NCI-H187 treated with DMSO at 0.1 percent for 48 hours (cell line): ENCODE measurements around the gene SMAD9.

Experiments
- DNase-seq: peaks from one replicate; lab custom pipeline; 2025; lab: John Stamatoyannopoulos, UW

SMAD9 gene

GRCh38 chr13:36919833-36920615, at the start of gene SMAD9:
TSS of gene SMAD9 (minus strand) at chr13:36920238. CDS start at chr13:36879689, 40,549 bp downstream.
- DNase-seq, result no peak

DNA sequence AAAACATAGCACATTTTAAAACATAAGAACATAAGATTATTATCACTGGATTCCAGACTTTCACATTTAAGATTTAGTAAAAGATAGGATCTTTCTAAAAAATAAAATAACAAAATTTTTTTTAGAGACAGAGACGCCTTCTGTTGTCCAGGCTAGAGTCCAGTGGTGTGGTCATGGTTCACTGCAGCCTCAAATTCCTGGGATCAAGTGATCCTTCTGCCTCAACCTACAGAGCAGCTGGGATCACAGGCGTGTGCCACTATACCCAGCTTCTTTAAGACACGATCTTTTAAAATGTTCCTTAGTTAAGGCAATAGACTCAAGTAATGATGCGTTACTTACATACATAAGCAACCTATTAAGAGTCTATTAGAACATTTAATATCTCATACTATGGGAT, 46.4 kb upstream of the SMAD9 start:
- DNase-seq, result no peak

- no peak for DNase-seq
Measured at GRCh38 chr13:36965767-36966166, 45.7 kb upstream of the SMAD9 start.

DNA sequence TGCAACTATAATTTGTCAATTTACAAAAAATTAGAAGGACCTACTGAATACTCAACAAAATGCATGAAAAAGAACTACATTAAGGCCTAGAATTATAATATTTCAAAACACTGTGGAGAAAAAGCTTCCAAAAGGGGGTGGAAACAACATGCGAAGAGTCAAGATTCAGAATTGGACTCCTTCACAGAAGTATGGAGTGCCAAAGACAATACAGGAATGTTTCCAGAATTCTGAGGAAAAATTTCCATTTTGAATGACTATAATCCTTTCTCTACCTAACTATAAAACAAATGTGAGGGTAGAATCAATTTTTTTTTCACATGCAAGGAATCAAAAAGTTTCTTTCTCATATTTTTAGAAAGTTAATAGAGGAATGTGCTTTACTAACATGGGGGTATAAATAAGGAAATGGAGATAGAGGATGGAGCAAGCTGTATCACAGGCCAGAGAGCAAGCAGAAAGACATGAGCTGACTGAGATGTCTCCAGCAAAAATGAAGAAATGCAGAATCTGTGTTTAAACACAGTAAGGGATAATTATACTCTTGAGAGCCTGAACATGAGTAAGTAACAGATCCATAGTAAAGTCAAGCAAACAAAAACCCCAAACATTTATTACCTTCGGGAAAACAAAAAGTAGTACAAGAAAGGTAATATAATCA, 39.5 kb upstream of the SMAD9 start:
- DNase-seq, result no peak

GRCh38 chr13:36954542-36954941, 34.5 kb upstream of the SMAD9 start:
- DNase-seq, result no peak

DNA sequence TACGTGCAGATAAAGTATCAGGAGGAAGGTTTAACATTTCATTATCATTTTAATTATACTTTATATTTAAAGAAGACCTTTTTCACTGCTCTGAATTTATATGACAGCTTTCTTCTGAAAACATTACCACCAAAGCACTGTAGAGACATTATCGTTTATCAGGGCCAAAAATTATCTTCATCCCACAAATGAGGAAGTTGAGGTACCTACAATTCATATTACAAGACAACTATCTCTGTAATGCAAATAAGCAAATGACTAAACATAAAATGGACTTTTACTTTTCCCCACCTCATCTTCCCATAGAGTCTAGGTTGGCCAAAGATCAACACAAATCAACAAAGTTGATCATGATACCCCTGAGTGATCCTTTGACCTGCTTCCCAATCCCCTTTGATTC, 30.9 kb upstream of the SMAD9 start:
- DNase-seq, result no peak

DNA sequence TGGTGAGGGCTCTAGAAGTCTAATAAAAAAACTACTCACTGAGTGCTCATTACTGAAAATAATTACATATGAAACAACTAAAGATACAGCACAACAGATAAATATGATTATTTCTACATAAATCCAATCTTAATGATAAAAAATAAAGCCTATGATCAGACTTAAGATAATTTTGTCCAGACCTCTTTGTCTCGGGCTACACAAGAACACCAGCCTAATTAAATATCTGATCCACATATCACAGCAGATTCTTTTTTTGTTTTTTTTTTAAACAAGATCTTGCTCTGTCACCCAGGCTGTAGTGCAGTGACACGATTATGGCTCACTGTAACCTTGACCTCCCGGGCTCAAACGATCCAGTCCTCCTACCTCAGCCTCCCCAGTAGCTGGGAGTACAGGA, 30.3 kb upstream of the SMAD9 start:
- no peak for DNase-seq

GRCh38 chr13:36945078-36945477, 25.0 kb upstream of the SMAD9 start:
- DNase-seq, result no peak

DNA sequence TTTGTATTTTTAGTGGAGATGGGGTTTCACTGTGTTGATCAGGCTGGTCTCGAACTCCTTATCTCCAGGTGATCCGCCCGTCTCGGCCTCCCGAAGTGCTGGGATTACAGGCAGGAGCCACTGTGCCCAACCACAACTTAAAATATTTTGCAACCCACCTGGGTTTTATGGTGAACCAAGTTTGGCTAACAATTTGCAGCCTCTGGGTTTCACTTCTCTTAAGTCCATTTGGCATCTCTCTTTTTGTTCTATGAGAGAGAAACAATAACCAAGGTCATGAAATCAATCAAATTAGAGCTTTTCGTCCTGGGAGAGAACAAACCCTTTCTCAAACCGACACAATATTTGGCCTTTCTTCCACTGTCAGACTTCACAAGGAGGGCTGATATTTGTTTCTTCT, 5.6 kb upstream of the SMAD9 start:
- no peak for DNase-seq

GRCh38 chr13:36924001-36924400, 4.0 kb upstream of the SMAD9 start:
- DNase-seq, result no peak

DNA sequence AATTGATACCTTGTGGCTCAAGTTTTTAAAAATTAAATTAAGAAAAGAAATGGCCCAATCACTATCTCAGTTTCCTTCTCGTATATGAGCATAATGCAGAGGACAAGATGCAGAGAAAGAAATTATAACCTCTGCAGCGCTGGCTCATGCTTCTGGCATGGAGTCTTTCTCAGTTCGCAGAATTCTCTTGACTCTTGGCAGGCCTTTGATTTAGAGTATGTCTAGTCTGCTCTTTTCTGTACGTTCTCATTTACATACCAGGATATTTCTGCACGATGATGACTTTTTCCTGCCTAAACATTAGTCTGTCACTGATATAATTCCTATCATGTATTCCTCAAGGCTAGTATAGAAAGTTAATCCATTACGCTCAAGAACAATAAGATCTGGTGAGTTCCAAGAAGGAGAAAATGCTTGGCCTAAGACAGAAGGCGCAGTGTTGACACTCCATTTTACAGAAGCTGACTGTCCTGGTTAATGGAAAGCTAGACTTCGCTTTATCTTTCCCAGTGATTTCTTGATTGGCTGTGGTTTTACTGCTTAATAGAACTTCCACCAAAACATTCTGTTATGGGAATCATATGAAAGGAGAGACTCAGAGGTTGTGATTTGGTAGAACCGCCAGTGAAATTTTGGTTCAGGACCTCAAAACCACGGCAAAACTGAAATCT, 1.7 kb upstream of the SMAD9 start:
- DNase-seq, result no peak

- no peak for DNase-seq
Measured at GRCh38 chr13:36920616-36921185, 663 bp upstream of the SMAD9 start.

- peak; percentile 40 for DNase-seq
Measured at GRCh38 chr13:36919171-36919832, 736 bp downstream of the SMAD9 start.

DNA sequence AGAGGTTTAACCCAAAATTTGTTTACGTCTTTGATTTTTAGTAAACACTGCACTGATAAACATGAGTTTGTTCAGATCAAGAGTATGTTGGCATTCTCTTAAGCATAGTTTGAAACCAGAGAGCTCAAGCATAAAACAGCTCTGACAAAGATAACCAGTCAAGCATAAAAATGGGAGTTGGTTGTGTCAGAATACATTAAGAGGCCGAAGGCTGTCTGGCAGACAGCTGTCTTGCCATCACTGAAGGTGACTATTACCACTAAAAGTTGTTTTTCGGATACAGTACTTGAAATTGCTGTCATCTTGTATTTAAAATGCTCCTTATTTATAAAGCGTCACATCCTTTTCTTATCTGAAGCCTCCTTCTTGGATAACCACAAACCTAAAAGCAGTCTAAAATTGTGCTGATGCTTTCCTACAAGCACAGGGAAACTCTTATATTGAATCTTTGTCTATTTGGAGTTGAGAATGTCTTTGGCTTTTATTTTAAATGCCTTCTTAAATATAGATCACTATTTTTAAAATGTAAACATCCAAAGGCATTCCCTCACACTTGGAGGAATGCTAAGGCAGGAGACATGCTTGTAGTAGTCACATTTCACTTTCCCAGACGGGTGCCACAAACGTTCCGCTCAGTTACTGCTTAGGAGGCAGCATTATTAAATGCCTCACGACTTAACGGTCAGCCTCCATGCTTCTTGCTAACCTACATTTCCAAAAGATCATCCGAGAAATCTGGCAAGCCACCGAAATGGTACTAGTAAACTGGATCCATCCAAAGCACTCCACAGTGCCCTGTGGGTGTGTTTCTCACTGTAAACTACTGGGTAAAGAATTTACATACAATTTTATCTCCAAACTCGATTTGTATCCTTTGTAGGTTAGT, 1.5 kb downstream of the SMAD9 start:
- no peak for DNase-seq

GRCh38 chr13:36917311-36917710, 2.7 kb downstream of the SMAD9 start:
- DNase-seq, result no peak

DNA sequence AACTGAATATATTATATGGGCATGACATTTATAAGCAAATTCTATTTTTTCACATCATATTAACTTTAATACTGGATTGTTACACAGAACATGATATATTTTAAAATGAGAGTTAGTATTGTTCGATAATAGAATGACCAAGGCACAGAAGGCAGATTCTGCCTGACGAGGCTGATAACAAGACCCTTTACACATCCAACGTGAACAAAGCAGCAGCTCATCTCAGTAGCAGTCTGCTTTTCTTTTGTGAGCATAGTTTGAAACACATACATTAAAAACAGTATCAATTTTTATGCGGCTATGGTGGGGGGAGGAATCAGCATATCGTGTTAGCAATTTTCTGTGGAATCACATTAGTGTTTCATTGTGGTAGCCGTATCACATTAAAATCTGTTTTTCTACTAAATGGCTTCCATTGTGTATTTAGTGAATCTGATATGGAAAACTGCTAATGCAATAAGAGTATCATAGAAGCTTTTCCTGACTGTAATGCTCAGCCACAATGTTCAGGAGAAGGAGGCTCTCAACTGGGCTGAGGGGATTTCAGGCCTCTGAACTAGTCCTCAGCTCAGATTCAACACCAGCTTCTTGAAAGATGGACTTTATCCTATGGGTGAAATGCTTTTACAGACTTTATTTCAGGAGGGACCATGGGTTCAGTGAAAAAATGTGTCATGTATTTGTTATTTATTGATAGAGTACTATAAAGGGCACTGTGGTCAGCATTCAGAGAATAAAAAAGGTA, 4.0 kb downstream of the SMAD9 start:
- no peak for DNase-seq

DNA sequence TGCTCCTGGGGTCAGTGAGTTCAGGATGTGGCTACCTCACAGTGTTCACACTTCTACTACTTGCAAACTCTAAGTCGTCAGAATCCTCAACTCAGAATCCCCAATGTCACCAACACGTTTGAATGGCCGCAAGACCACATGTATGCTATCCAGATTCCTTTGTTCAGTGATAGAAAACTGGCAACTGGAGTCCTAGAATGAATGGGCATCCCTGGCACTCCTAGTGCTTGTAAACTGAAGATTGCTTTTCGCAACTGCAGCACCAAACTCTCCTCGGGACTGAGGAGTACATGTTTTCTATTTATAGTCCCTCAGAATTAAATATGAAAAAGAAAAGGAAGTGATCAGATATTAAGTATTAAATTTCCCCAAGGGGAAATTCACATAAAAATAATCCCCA, 4.9 kb downstream of the SMAD9 start:
- no peak for DNase-seq

DNA sequence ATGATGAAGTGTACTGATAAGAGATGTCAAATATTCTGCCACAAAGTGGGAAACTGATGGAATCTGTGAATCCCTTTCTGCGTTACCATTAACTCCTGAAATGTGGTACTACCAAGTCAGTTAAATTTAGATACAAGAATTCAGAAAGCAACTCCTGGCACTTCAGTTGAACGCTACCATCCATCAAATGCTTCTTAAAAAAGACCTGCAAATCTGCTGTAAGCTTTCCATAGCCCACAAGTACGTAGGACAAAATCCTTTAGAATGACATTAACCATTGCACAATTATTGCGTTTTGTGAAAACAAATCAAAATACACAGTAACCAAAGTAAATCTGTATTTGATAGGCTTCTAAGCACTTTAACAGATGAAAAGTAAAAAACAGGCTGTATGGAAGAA, 5.4 kb downstream of the SMAD9 start:
- DNase-seq, result no peak

GRCh38 chr13:36913463-36913862, 6.6 kb downstream of the SMAD9 start:
- no peak for DNase-seq

DNA sequence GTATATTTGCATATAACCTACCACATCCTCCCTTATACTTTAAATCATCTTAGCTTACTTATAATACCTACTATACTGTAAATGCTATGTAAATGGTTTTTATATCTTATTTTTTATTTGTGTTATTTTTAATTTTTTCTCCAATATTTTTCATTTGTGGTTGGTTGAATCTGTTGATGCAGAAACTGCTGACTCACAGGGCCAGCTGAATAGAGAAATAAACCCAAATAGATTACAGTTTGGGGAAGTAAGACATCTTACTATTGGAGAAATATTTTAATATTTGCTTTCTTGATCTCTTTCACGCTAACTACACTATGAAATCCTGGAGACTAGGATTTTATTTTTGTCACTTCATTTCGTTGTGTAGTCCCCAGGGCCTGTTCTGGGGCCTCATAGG, 7.1 kb downstream of the SMAD9 start:
- no peak for DNase-seq

GRCh38 chr13:36912369-36912768, 7.7 kb downstream of the SMAD9 start:
- no peak for DNase-seq
